IgD-negative memory B cell (primary cell): Measurements from ENCODE around the gene PTPN1. TPM values are rescaled to one million over a fixed set of nuclear protein-coding genes. Genes with fewer than 3 reads are reported as not detected.

Experiments
- H3K27ac Mint-ChIP-seq, 3 donors: one replicate each; pipeline ENCODE4 v1.8.0; 2020 to 2022; ENCODE audit warnings: mild to moderate bottlenecking in 3 of 3, mixed read lengths in 3 of 3, moderate library complexity in 1 of 3
- H3K27me3 Mint-ChIP-seq: one replicate; pipeline ENCODE4 v1.8.0; 2021; ENCODE audit warnings: mixed read lengths
- H3K36me3 Mint-ChIP-seq: one replicate; pipeline ENCODE4 v1.8.0; 2020; ENCODE audit warnings: mild to moderate bottlenecking, mixed read lengths
- H3K4me1 Mint-ChIP-seq, 3 donors: one replicate each; pipeline ENCODE4 v1.8.0; 2020 to 2022; ENCODE audit warnings: mixed read lengths in 3 of 3, mild to moderate bottlenecking in 1 of 3
- H3K4me3 Mint-ChIP-seq, 4 donors: one replicate each; pipeline ENCODE4 v1.8.0; 2020 to 2022; ENCODE audit warnings: mild to moderate bottlenecking in 4 of 4, mixed read lengths in 4 of 4, moderate library complexity in 3 of 4
- H3K9me3 Mint-ChIP-seq, 3 donors: one replicate each; pipeline ENCODE4 v1.8.0; 2020 to 2021; ENCODE audit warnings: mixed read lengths in 3 of 3, mild to moderate bottlenecking in 1 of 3
- polyA plus RNA-seq: library from polyadenylated mRNA; unstranded; fragments of 300-500 nt; fragmentation: Illumina TruSeq; gene quantifications from one replicate; pipeline ENCODE4 v1.2.3, GENCODE V29; 2021

The PTPN1 gene
- polyA plus RNA-seq, 1 donor from 2014 or later: 73.8 TPM

GRCh38 chr20:50583442-50584150 lies 73.4 kb downstream of the PTPN1 start:
- no peaks in the 10 kb centered on the region for H3K9me3 Mint-ChIP-seq
- H3K36me3 Mint-ChIP-seq: peaks cover 7% of the 10 kb centered on the region
- no peaks in the 10 kb centered on the region for H3K27me3 Mint-ChIP-seq
- H3K4me3 Mint-ChIP-seq: peak overlapping the region in 1 of 4 donors; percentile 41
- peak overlapping the region; percentile 8 to 98 (median 15) for H3K27ac Mint-ChIP-seq
- peaks cover 20 to 32% (median 28%) of the 10 kb centered on the region in 3 donors for H3K4me1 Mint-ChIP-seq

- H3K36me3 Mint-ChIP-seq: peaks cover 10% of the 10 kb centered on the region
- H3K27me3 Mint-ChIP-seq: no peaks in the 10 kb centered on the region
- peaks cover 20 to 32% (median 28%) of the 10 kb centered on the region in 3 donors for H3K4me1 Mint-ChIP-seq
- H3K9me3 Mint-ChIP-seq: no peaks in the 10 kb centered on the region
- peak overlapping the region in 1 of 4 donors; percentile 50 for H3K4me3 Mint-ChIP-seq
- H3K27ac Mint-ChIP-seq: peak overlapping the region in 1 of 3 donors; percentile 74
Observed at GRCh38 chr20:50584687-50585086, 74.5 kb downstream of the PTPN1 start.

- peaks cover 10% of the 10 kb centered on the region for H3K36me3 Mint-ChIP-seq
- peak overlapping the region in 1 of 3 donors; percentile 74 for H3K27ac Mint-ChIP-seq
- peak overlapping the region in 1 of 4 donors; percentile 50 for H3K4me3 Mint-ChIP-seq
- H3K9me3 Mint-ChIP-seq: no peaks in the 10 kb centered on the region
- no peaks in the 10 kb centered on the region for H3K27me3 Mint-ChIP-seq
- peaks cover 18 to 27% (median 24%) of the 10 kb centered on the region in 3 donors for H3K4me1 Mint-ChIP-seq
Observed at GRCh38 chr20:50585214-50585613, 75.0 kb downstream of the PTPN1 start.

GRCh38 chr20:50585678-50586077 lies 75.5 kb downstream of the PTPN1 start:
- Mint-ChIP-seq H3K27ac (peak overlapping the region in 1 of 3 donors; percentile 74), H3K27me3 (no peaks in the 10 kb centered on the region), H3K4me3 (no peak overlapping the region), H3K9me3 (no peaks in the 10 kb centered on the region), H3K36me3 (peaks cover 10% of the 10 kb centered on the region), H3K4me1 (peaks cover 14 to 22% (median 21%) of the 10 kb centered on the region in 3 donors)

GRCh38 chr20:50586531-50587232 lies 76.5 kb downstream of the PTPN1 start:
- H3K27ac Mint-ChIP-seq: peak overlapping the region in 2 of 3 donors; percentile 61 to 82
- H3K4me1 Mint-ChIP-seq: peaks cover 12 to 24% (median 22%) of the 10 kb centered on the region in 3 donors
- peaks cover 10% of the 10 kb centered on the region for H3K36me3 Mint-ChIP-seq
- no peaks in the 10 kb centered on the region for H3K9me3 Mint-ChIP-seq
- H3K4me3 Mint-ChIP-seq: no peak overlapping the region
- H3K27me3 Mint-ChIP-seq: no peaks in the 10 kb centered on the region

GRCh38 chr20:50587291-50587961 lies 77.2 kb downstream of the PTPN1 start:
- H3K4me1 Mint-ChIP-seq: peaks cover 6 to 20% (median 20%) of the 10 kb centered on the region in 3 donors
- peaks cover 6% of the 10 kb centered on the region for H3K36me3 Mint-ChIP-seq
- peak overlapping the region; percentile 39 to 89 (median 61) for H3K27ac Mint-ChIP-seq
- H3K27me3 Mint-ChIP-seq: no peaks in the 10 kb centered on the region
- H3K9me3 Mint-ChIP-seq: no peaks in the 10 kb centered on the region
- H3K4me3 Mint-ChIP-seq: peak overlapping the region in 1 of 4 donors; percentile 37

GRCh38 chr20:50588034-50588736 lies 78.0 kb downstream of the PTPN1 start:
- H3K27me3 Mint-ChIP-seq: no peaks in the 10 kb centered on the region
- no peaks in the 10 kb centered on the region for H3K9me3 Mint-ChIP-seq
- H3K4me1 Mint-ChIP-seq: peaks cover 2 to 16% (median 12%) of the 10 kb centered on the region in 3 donors
- peaks cover 6% of the 10 kb centered on the region for H3K36me3 Mint-ChIP-seq
- H3K4me3 Mint-ChIP-seq: peak overlapping the region in 2 of 4 donors; percentile 8 to 17
- H3K27ac Mint-ChIP-seq: peak overlapping the region in 2 of 3 donors; percentile 61 to 89

GRCh38 chr20:50589548-50590347 lies 79.6 kb downstream of the PTPN1 start:
- Mint-ChIP-seq H3K36me3 (peaks cover 6% of the 10 kb centered on the region), H3K27ac (peak overlapping the region in 1 of 3 donors; percentile 65), H3K9me3 (no peaks in the 10 kb centered on the region), H3K4me1 (peaks cover 0 to 18% (median 10%) of the 10 kb centered on the region in 3 donors), H3K27me3 (no peaks in the 10 kb centered on the region), H3K4me3 (peak overlapping the region in 1 of 4 donors; percentile 26)

- peak overlapping the region in 1 of 3 donors; percentile 82 for H3K27ac Mint-ChIP-seq
- no peaks in the 10 kb centered on the region for H3K9me3 Mint-ChIP-seq
- peak overlapping the region in 2 of 4 donors; percentile 26 to 52 for H3K4me3 Mint-ChIP-seq
- H3K27me3 Mint-ChIP-seq: no peaks in the 10 kb centered on the region
- H3K4me1 Mint-ChIP-seq: peaks cover 5 to 21% (median 15%) of the 10 kb centered on the region in 3 donors
- peaks cover 5% of the 10 kb centered on the region for H3K36me3 Mint-ChIP-seq
Observed at GRCh38 chr20:50590348-50590664, 80.1 kb downstream of the PTPN1 start.

- Mint-ChIP-seq H3K27me3 (no peaks in the 10 kb centered on the region), H3K4me1 (peaks cover 5 to 31% (median 24%) of the 10 kb centered on the region in 3 donors), H3K36me3 (peaks cover 5% of the 10 kb centered on the region), H3K27ac (peak overlapping the region; percentile 61 to 82 (median 67)), H3K9me3 (no peaks in the 10 kb centered on the region), H3K4me3 (peak overlapping the region in 1 of 4 donors; percentile 30)
Observed at GRCh38 chr20:50591233-50591852, 81.2 kb downstream of the PTPN1 start.

- peaks cover 5% of the 10 kb centered on the region for H3K36me3 Mint-ChIP-seq
- peak overlapping the region in 1 of 4 donors; percentile 32 for H3K4me3 Mint-ChIP-seq
- no peaks in the 10 kb centered on the region for H3K9me3 Mint-ChIP-seq
- peak overlapping the region; percentile 59 to 82 (median 67) for H3K27ac Mint-ChIP-seq
- peaks cover 5 to 31% (median 25%) of the 10 kb centered on the region in 3 donors for H3K4me1 Mint-ChIP-seq
- H3K27me3 Mint-ChIP-seq: no peaks in the 10 kb centered on the region
Observed at GRCh38 chr20:50592282-50593004, 82.3 kb downstream of the PTPN1 start.

GRCh38 chr20:50593005-50593335 lies 82.8 kb downstream of the PTPN1 start:
- Mint-ChIP-seq H3K27ac (peak overlapping the region in 1 of 3 donors; percentile 82), H3K4me3 (peak overlapping the region in 1 of 4 donors; percentile 32), H3K4me1 (peaks cover 5 to 30% (median 25%) of the 10 kb centered on the region in 3 donors), H3K9me3 (no peaks in the 10 kb centered on the region), H3K36me3 (peaks cover 5% of the 10 kb centered on the region), H3K27me3 (no peaks in the 10 kb centered on the region)

- Mint-ChIP-seq H3K27me3 (peaks cover 2% of the 10 kb centered on the region), H3K4me3 (peak overlapping the region in 2 of 4 donors; percentile 63), H3K27ac (peak overlapping the region; percentile 82 to 95 (median 86)), H3K36me3 (peaks cover under 1% of the 10 kb centered on the region), H3K4me1 (peaks cover 8 to 26% (median 20%) of the 10 kb centered on the region in 3 donors), H3K9me3 (no peaks in the 10 kb centered on the region)
Observed at GRCh38 chr20:50594231-50594590, 84.0 kb downstream of the PTPN1 start.
